22Rv1 (cell line): ENCODE results near the gene ERVH48-1.
"Not testable (repeated sequence)": the region's sequence is repeated elsewhere in the genome, so short reads cannot be mapped to it uniquely, and the experiment has no call there.

Experiments used
- CTCF ChIP-seq: fragments of 450-650 bp; IDR thresholded peaks from 2 replicates; pipeline ENCODE4 v1.5.1; 2017; ENCODE audit warnings: mild to moderate bottlenecking
- ZFX ChIP-seq: fragments of 450-650 bp; IDR thresholded peaks from 2 replicates; pipeline ENCODE4 v1.6.1; 2017; ENCODE audit warnings: antibody characterized with exemption, borderline replicate concordance

GRCh38 chr21:42967616-42968015 is 42.2 kb upstream of the ERVH48-1 start:
- not testable (repeated sequence) for TF ChIP-seq CTCF, ZFX
